A673 (cell line): Measurements from ENCODE around the gene ZC3H7B. TPM values are rescaled to one million over a fixed set of nuclear protein-coding genes. Genes with fewer than 3 reads are reported as not detected.

Experiments used
- BruUV-seq: library from RNA; stranded (reverse); fragments of 400-500 nt; replicated peaks from 2 replicates; lab custom pipeline; 2021; lab: Mats Ljungman, UMichigan
- CTCF ChIA-PET: fragments of 300-600 bp; sonication (Branson Sonifier 250); formaldehyde crosslinking; loops from one replicate; lab custom pipeline; 2022; ENCODE audit warnings: antibody characterized with exemption; lab: Charles Lee
- POLR2A ChIA-PET: fragments of 300-600 bp; sonication (Branson Sonifier 250); formaldehyde crosslinking; loops from one replicate; lab custom pipeline; 2022; ENCODE audit warnings: antibody characterized with exemption; ENCODE audit not compliant: low non-redundant PET; lab: Charles Lee
- DNase-seq: peaks from one replicate; pipeline ENCODE4 v3.0.0-alpha.2; 2015; ENCODE audit warnings: low spot score
- H3K27ac ChIP-seq: fragments of 200-600 bp; sonication (generic); 2 replicates; pipeline ENCODE4 v1.5.1; 2016; ENCODE audit warnings: mixed run types, low read depth, mild to moderate bottlenecking, mixed read lengths, antibody characterized with exemption, low read length; ENCODE audit not compliant: poor library complexity, severe bottlenecking
- H3K27me3 ChIP-seq: fragments of 200-600 bp; sonication (generic); replicated peaks from 2 replicates; pipeline ENCODE4 v1.6.1; 2017; ENCODE audit warnings: mixed run types, low read depth, mild to moderate bottlenecking, mixed read lengths, antibody characterized with exemption, low read length; ENCODE audit not compliant: insufficient read depth, poor library complexity
- H3K36me3 ChIP-seq: fragments of 200-600 bp; sonication (generic); 2 replicates; pipeline ENCODE4 v1.6.1; 2016; ENCODE audit warnings: mixed run types, mild to moderate bottlenecking, mixed read lengths, antibody characterized with exemption, low read length; ENCODE audit not compliant: insufficient read depth, poor library complexity, severe bottlenecking
- H3K4me1 ChIP-seq: fragments of 200-600 bp; sonication (generic); 2 replicates; pipeline ENCODE4 v1.6.1; 2017; ENCODE audit warnings: mixed run types, mild to moderate bottlenecking, mixed read lengths, antibody characterized with exemption, low read length; ENCODE audit not compliant: insufficient read depth, poor library complexity, severe bottlenecking
- H3K4me3 ChIP-seq: fragments of 200-600 bp; sonication (generic); 2 replicates; pipeline ENCODE4 v1.5.1; 2016; ENCODE audit warnings: low read depth, mixed run types, mild to moderate bottlenecking, mixed read lengths, low read length; ENCODE audit not compliant: poor library complexity, severe bottlenecking
- H3K9me3 ChIP-seq: fragments of 200-600 bp; sonication (generic); 2 replicates; pipeline ENCODE4 v1.6.1; 2016; ENCODE audit warnings: mixed run types, low read depth, mild to moderate bottlenecking, mixed read lengths, antibody characterized with exemption, low read length; ENCODE audit not compliant: poor library complexity, severe bottlenecking
- CTCF ChIP-seq: fragments of 300-800, 200-600 bp; sonication (generic); conservative IDR thresholded peaks from 2 replicates; pipeline ENCODE4 v1.5.1; 2017; ENCODE audit warnings: low read depth, mild to moderate bottlenecking, antibody characterized with exemption, low read length, moderate library complexity, mixed read lengths
- EZH2 ChIP-seq: fragments of 200-600 bp; sonication (generic); IDR thresholded peaks from 2 replicates; pipeline ENCODE4 v1.6.1; 2017; ENCODE audit warnings: borderline replicate concordance, low read depth, mild to moderate bottlenecking, mixed read lengths, antibody characterized with exemption, low read length; ENCODE audit not compliant: poor library complexity, severe bottlenecking
- intact Hi-C: fragments of 100-400 bp; cut with micrococcal nuclease; formaldehyde crosslinking; loops from one replicate; pipeline ENCODE4 v1.10.0; 2022; ENCODE audit not compliant: unreplicated experiment
- total RNA-seq: library from RNA; stranded (reverse); gene quantifications from 2 replicates; pipeline ENCODE4 v1.2.3, GENCODE V29; 2021

ZC3H7B gene
- total RNA-seq, 1 experiment from 2014 or later = 90.4 TPM

DNA sequence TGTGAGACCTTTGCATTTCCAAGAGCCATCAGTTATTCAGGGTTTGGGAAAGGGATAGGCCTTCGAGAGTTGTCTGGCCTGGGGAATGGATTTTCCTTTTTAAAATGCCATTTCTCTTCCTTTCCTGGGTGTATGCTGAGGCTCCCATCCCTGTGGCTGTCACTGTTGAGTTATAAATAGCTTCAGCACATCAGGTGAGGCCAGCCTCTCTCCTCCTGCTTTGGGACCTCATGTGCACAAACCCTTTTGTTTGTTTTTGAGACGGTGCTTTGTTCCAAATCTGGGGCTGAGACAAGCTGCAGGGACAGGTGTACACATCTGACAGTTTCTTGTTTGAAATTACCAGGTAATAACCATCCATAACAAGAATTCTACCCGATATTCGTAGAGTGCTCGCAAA lies 81.8 kb downstream of the ZC3H7B start:
- peak overlapping the region; percentile 77 for H3K4me3 ChIP-seq
- intact Hi-C loops = no loop called here
- H3K27ac ChIP-seq = no peak overlapping the region
- no peaks in the 10 kb centered on the region for H3K36me3 ChIP-seq
- peaks cover 22% of the 10 kb centered on the region for H3K4me1 ChIP-seq
- CTCF ChIA-PET = no interaction called here
- no peak for DNase-seq
- H3K9me3 ChIP-seq = no peaks in the 10 kb centered on the region
- no peak for TF ChIP-seq CTCF
- no peak for TF ChIP-seq EZH2
- POLR2A ChIA-PET = no interaction called here
- no peaks in the 10 kb centered on the region for H3K27me3 ChIP-seq
- BruUV-seq = TSS peak; percentile 38

- BruUV-seq = no TSS peak
- no peak overlapping the region for H3K27ac ChIP-seq
- H3K36me3 ChIP-seq = no peaks in the 10 kb centered on the region
- H3K9me3 ChIP-seq = no peaks in the 10 kb centered on the region
- no peak overlapping the region for H3K4me3 ChIP-seq
- CTCF ChIA-PET = no interaction called here
- intact Hi-C loops = no loop called here
- DNase-seq = no peak
- TF ChIP-seq CTCF (no peak), EZH2 (no peak)
- no peaks in the 10 kb centered on the region for H3K27me3 ChIP-seq
- H3K4me1 ChIP-seq = peaks cover 22% of the 10 kb centered on the region
- POLR2A ChIA-PET = no interaction called here
These were observed 82.8 kb downstream of the ZC3H7B start for GRCh38 chr22:41384128-41384527.

DNA sequence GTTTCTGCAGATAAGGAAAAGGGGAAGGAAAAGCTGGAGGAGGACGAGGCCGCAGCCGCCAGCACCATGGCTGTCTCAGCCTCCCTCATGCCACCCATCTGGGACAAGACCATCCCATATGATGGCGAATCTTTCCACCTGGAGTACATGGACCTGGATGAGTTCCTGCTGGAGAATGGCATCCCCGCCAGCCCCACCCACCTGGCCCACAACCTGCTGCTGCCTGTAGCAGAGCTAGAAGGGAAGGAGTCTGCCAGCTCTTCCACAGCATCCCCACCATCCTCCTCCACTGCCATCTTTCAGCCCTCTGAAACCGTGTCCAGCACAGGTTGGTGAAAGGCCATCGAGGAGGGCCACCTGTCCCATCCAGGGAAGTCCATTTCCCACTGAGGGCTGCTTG lies 86.0 kb downstream of the ZC3H7B start:
- Histone ChIP-seq H3K4me3 (no peak overlapping the region), H3K36me3 (peaks cover 3% of the 10 kb centered on the region), H3K4me1 (peaks cover 8% of the 10 kb centered on the region), H3K9me3 (no peaks in the 10 kb centered on the region), H3K27ac (no peak overlapping the region), H3K27me3 (no peaks in the 10 kb centered on the region)
- DNase-seq = no peak
- CTCF ChIA-PET = no interaction called here
- POLR2A ChIA-PET = no interaction called here
- intact Hi-C loops = no loop called here
- no TSS peak for BruUV-seq
- TF ChIP-seq CTCF = no peak
